Fibroblast of peridontal ligament (primary cell): ENCODE results near the gene NDC1.
A peak's percentile ranks its signal among the peaks of the same experiment; 100 is the strongest.
"Not testable (repeated sequence)": the region's sequence is repeated elsewhere in the genome, so short reads cannot be mapped to it uniquely, and the experiment has no call there.

Source experiments
- DNase-seq: peaks from one replicate; pipeline ENCODE4 v3.0.0-alpha.2; 2010; ENCODE audit errors: extremely low read depth

Gene NDC1

DNA sequence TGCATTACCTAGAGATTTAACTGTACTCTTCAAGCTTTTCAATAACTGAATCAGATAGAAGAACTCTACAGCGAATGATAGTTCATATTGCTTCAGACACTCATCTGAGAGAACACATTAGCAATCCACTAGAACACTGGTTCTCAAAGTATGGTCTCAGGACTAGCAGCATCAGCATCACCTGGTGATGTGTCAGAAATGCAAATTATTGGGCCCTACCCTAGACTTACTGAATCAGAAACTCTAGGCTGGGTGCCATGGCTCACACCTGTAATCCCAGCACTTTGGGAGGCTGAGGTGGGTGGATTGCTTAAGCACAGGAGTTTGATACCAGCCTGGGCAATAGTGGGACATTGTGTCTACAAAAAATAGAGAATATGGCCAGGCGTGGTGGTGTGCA lies 74.2 kb downstream of the NDC1 start:
- no peak for DNase-seq

DNA sequence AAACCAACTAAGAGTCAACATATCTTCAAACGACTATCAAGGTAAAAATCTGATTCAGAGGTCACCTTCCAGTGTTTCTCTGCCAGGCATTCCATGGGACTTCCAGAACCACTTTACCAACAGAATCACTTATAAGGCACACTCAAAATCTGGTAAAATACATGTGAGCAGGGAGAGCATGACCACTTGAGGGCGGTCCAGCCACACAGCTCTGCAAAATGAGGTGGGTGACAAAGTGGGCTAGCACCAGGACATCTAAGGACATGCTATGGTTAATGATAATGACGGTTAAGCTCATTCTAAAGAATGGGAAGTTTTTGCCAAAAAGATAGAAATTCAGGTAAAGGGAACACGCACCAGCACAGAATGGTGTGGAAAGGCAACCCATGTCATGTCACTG lies 74.6 kb downstream of the NDC1 start:
- no peak for DNase-seq

DNA sequence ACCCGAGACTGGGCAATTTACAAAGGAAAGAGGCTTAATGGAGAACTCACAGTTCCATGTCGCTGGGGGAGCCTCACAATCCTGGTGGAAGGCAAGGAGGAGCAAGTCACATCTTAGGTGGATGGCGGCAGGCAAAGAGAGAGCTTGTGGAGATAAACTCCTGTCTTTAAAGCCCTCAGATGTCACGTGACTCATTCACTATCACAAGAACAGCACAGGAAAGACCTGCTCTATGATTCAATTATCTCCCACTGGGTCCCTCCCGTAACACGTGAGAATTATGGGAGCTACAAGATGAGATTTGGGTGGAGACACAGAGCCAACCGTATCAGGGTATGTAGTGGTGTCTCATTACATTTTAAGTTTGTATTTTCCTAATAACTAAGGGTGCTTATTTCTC lies 77.6 kb downstream of the NDC1 start:
- not testable (repeated sequence) for DNase-seq

DNA sequence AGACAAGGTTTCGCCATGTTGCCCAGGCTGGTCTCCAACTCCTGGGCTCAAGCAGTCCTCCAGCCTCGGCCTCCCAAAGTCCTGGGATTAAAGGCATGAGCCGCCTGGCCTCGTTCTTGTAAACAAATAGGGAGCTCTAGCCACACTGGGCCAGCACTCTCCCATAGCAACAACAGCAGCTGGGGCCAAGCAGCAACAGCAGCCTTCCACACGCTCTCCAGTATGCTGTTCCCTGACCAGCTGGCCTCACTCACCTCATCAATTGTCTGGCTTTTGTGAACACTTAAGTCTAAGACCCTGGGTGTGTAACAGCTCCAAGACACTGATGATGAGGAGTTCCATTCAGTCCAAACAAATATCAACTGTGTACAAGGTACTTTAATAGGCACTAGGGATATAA lies 82.2 kb downstream of the NDC1 start:
- DNase-seq, result no peak

DNA sequence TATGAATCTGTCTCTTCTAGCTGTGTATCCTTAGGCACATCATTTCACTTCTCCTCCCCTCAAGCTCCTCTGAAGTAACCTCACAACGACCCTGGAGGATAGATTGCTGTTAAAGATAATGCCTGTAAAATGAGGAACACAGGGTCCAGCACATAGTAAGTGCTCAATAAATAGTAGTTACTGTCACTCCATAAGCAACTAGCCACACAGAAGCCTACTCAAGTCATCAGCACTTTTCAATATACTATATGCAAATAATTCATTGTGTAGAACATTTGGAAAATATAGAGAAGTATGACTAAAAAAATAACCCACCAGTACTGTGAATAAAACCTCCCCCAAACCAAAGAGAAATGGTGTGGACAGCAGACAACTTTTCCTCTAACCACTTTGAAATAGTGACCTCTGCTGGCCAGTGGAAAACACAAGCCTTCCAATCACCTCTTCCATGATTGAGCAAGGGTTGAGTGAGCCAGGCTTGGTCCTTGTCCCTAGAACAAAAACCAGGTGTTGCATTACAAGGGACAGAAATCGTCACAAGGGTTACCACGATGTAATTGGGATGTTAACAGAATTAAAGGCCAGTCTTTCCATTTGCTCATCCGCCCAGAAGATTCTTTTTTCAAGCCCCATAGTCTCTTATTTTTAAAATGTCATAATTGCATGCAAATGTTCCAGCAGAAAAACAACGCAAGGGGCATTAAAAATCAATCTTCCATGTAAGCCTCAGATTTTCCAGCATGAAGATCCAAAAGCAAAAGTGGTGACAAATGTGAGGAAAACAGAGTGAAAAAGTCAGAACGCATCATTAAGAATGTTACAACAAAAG lies 83.4 kb downstream of the NDC1 start:
- peak; percentile 86 for DNase-seq

- DNase-seq, result no peak
Observed at GRCh38 chr1:53752281-53752680, 85.8 kb downstream of the NDC1 start.

GRCh38 chr1:53747841-53748240 lies 90.3 kb downstream of the NDC1 start:
- DNase-seq, result no peak

DNA sequence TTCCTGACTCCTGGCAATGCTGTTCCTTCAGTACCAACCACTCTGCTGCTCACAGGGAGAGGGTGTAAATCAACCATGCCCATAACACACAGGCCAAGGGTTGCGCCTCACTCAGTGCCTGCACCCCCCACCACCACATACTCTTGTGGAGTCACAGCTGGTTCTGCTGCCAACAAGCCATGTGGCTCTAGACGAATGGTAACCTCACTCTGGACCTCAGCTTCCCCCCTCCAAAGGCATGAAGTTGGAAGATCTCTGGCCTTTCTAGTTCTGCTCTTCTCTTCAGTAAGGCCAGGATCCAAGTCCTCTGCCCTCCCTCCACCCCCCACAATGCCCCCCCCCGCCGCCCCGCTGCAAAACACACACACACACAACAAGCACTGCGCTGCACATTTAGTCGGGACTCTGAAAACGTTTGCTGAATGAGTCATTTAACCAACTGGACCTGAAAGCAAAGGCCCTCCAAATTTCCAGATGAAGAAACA lies 97.4 kb downstream of the NDC1 start:
- peak; percentile 92 for DNase-seq

GRCh38 chr1:53739109-53739681 lies 98.9 kb downstream of the NDC1 start, which contains the start of gene GLIS1:
Gene GLIS1, minus strand, starts transcription at chr1:53739164. Its CDS starts 1,100 bp downstream, at chr1:53738064.
- DNase-seq, result peak; percentile 79

- peak; percentile 16 for DNase-seq
Observed at GRCh38 chr1:53738205-53739108, 99.6 kb downstream of the NDC1 start.

GRCh38 chr1:53737648-53738204 lies 100.4 kb downstream of the NDC1 start:
- no peak for DNase-seq

GRCh38 chr1:53736290-53736689 lies 101.8 kb downstream of the NDC1 start:
- DNase-seq, result peak; percentile 74

- peak; percentile 18 for DNase-seq
Observed at GRCh38 chr1:53735681-53736080, 102.4 kb downstream of the NDC1 start.

GRCh38 chr1:53735261-53735660 lies 102.8 kb downstream of the NDC1 start:
- peak; percentile 21 for DNase-seq

- peak; percentile 74 for DNase-seq
Observed at GRCh38 chr1:53734650-53735211, 103.4 kb downstream of the NDC1 start.

GRCh38 chr1:53733975-53734649 lies 104.0 kb downstream of the NDC1 start:
- DNase-seq, result peak; percentile 80

GRCh38 chr1:53733447-53733931 lies 104.6 kb downstream of the NDC1 start:
- DNase-seq, result no peak

DNA sequence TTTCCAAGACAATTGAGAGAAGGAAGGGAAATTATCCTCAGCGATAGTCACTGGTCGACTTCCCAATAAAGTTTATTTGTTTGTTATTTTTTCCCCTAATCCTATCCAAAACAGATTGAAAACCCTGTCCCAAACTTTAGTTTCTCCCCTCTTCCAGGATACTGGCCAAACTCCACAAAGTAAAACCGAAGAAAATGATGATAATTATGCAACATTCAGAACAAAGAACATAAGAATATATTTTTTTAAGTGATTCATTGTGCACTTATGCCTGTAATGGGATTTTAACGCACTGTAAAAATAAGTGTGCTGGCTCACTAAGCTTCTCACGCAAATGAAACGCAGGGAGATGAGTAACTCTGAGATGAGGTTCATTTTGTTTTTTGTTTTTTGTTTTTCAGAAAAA lies 105.2 kb downstream of the NDC1 start:
- DNase-seq, result peak; percentile 96

DNA sequence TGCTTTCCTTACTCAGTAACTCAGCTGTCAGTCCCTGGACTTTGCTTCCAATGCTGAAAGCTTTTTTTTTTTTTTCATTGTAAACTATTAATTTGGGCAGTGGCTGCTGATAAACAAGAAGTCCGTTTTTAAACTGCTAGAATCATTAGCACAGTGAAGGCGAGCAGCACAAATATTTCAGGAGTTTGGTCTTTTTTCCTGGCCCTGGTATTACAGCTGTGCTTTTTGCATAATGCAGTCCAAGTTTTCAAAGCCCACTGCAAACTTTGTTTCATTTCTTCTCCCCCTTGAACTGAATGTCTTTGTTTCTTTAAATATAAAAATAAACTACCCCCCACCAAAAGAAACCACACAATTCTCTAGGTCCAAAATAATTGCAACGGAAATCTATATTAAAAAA lies 105.7 kb downstream of the NDC1 start:
- DNase-seq, result peak; percentile 51

DNA sequence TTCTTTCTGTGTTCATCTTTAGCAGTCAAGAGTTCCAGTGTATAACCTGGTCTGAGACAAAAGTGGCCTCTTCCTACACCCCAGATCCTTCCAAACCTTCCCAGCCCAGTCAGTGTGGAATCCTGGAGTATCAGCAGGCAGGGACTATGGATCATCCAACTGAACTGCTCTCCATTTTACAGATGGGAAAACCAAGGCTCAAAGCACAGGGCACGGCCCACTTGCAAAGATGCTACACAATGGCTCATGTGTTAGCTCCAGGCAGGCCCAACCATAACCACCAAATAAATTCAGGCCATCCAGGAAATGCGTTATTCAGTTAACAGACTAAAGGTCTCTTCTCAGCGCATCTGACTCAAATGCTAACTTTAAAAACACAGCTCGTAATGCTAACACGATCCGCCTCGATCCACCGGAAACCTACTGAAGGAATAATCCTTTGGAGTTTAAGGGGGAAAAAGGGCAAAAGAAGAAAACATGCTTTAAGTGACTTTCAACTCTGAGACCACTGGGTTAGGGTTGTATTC lies 106.3 kb downstream of the NDC1 start:
- DNase-seq, result peak; percentile 82
